Endothelial cell (in vitro differentiated cells): ENCODE measurements around the gene ZNF555. TPM values are rescaled to one million over a fixed set of nuclear protein-coding genes. Genes with fewer than 3 reads are reported as not detected.

Experiments used
- DNase-seq: peaks from one replicate; pipeline ENCODE4 v3.0.0; 2021; ENCODE audit warnings: low spot score
- H3K27ac Mint-ChIP-seq: one replicate; pipeline ENCODE4 v1.8.0; 2021; ENCODE audit warnings: mixed read lengths, inconsistent platforms; ENCODE audit not compliant: unreplicated experiment
- H3K27me3 Mint-ChIP-seq: one replicate; pipeline ENCODE4 v1.8.0; 2021; ENCODE audit warnings: mild to moderate bottlenecking, moderate library complexity, mixed read lengths, inconsistent platforms; ENCODE audit not compliant: unreplicated experiment
- H3K36me3 Mint-ChIP-seq: one replicate; pipeline ENCODE4 v1.8.0; 2021; ENCODE audit warnings: mild to moderate bottlenecking, low read depth, mixed read lengths, inconsistent platforms; ENCODE audit not compliant: unreplicated experiment
- H3K4me1 Mint-ChIP-seq: one replicate; pipeline ENCODE4 v1.8.0; 2021; ENCODE audit warnings: mild to moderate bottlenecking, mixed read lengths, inconsistent platforms; ENCODE audit not compliant: unreplicated experiment
- H3K4me3 Mint-ChIP-seq: one replicate; pipeline ENCODE4 v1.8.0; 2021; ENCODE audit warnings: mild to moderate bottlenecking, mixed read lengths, inconsistent platforms; ENCODE audit not compliant: unreplicated experiment
- H3K9me3 Mint-ChIP-seq: one replicate; pipeline ENCODE4 v1.8.0; 2021; ENCODE audit warnings: mixed read lengths, inconsistent platforms; ENCODE audit not compliant: unreplicated experiment
- CTCF ChIP-seq: fragments of 200-600 bp; sonication (generic); IDR thresholded peaks from one replicate; pipeline ENCODE4 v1.5.0; 2021; ENCODE audit warnings: antibody characterized with exemption; ENCODE audit not compliant: unreplicated experiment
- total RNA-seq: library from RNA; stranded (reverse); fragmentation: NEBNext Ultra II Directional; extraction: Animal tissue kit (Norgen Biotek cat#: 25700); gene quantifications from one replicate; pipeline ENCODE4 v1.2.1, GENCODE V29; 2021; ENCODE audit not compliant: unreplicated experiment

The ZNF555 gene
- total RNA-seq, 1 donor from 2014 or later, result 13.9 TPM

GRCh38 chr19:2841855-2842574 lies 740 bp downstream of the ZNF555 start:
- TF ChIP-seq CTCF, result no peak
- Mint-ChIP-seq H3K4me1 (peaks cover 5% of the 10 kb centered on the region), H3K27me3 (peaks cover 4% of the 10 kb centered on the region), H3K9me3 (peaks cover 14% of the 10 kb centered on the region), H3K4me3 (peak overlapping the region; percentile 92), H3K36me3 (peaks cover 38% of the 10 kb centered on the region), H3K27ac (peak overlapping the region; percentile 30)
- DNase-seq, result peak; percentile 11

GRCh38 chr19:2845107-2845506 lies 3.8 kb downstream of the ZNF555 start:
- Mint-ChIP-seq H3K9me3 (peaks cover 14% of the 10 kb centered on the region), H3K36me3 (peaks cover 49% of the 10 kb centered on the region), H3K27me3 (peaks cover 4% of the 10 kb centered on the region), H3K4me1 (peaks cover 5% of the 10 kb centered on the region), H3K27ac (no peak overlapping the region), H3K4me3 (peak overlapping the region; percentile 50)
- no peak for DNase-seq
- TF ChIP-seq CTCF, result no peak

- Mint-ChIP-seq H3K4me1 (peaks cover 5% of the 10 kb centered on the region), H3K4me3 (peak overlapping the region; percentile 29), H3K27me3 (peaks cover 2% of the 10 kb centered on the region), H3K9me3 (peaks cover 23% of the 10 kb centered on the region), H3K27ac (no peak overlapping the region), H3K36me3 (peaks cover 62% of the 10 kb centered on the region)
- no peak for DNase-seq
- TF ChIP-seq CTCF, result no peak
Observed at GRCh38 chr19:2846180-2846894, 5.1 kb downstream of the ZNF555 start.

- H3K4me1 Mint-ChIP-seq, result peaks cover under 1% of the 10 kb centered on the region
- TF ChIP-seq CTCF, result no peak
- peaks cover 69% of the 10 kb centered on the region for H3K36me3 Mint-ChIP-seq
- H3K27ac Mint-ChIP-seq, result no peak overlapping the region
- peak overlapping the region; percentile 58 for H3K4me3 Mint-ChIP-seq
- H3K27me3 Mint-ChIP-seq, result peaks cover under 1% of the 10 kb centered on the region
- peaks cover 32% of the 10 kb centered on the region for H3K9me3 Mint-ChIP-seq
- no peak for DNase-seq
Observed at GRCh38 chr19:2847507-2847906, 6.2 kb downstream of the ZNF555 start.

- Mint-ChIP-seq H3K4me3 (no peak overlapping the region), H3K27ac (no peak overlapping the region), H3K4me1 (no peaks in the 10 kb centered on the region), H3K9me3 (peaks cover 42% of the 10 kb centered on the region), H3K36me3 (peaks cover 72% of the 10 kb centered on the region), H3K27me3 (peaks cover under 1% of the 10 kb centered on the region)
- no peak for DNase-seq
- no peak for TF ChIP-seq CTCF
Observed at GRCh38 chr19:2848616-2849015, 7.3 kb downstream of the ZNF555 start.
